HG03039 (cell line): Measurements from ENCODE around the gene LIN9.
"Not testable (repeated sequence)": the region's sequence is repeated elsewhere in the genome, so short reads cannot be mapped to it uniquely, and the experiment has no call there.

Experiments used
- ATAC-seq: cut with Tn5 transposase; IDR thresholded peaks from one replicate; pipeline ENCODE4 v1.9.1; 2021; ENCODE audit warnings: mild to moderate bottlenecking, moderate library complexity; ENCODE audit not compliant: unreplicated experiment

LIN9 gene

GRCh38 chr1:226308723-226309397, at the start of gene LIN9:
LIN9 (minus strand) TSS chr1:226309164; CDS start chr1:226309139, 25 bp downstream.
- peak; percentile 79 for ATAC-seq

- no peak for ATAC-seq
These were observed 48.5 kb upstream of the LIN9 start for GRCh38 chr1:226357416-226357815.

- peak; percentile 45 for ATAC-seq
These were observed 46.9 kb upstream of the LIN9 start for GRCh38 chr1:226355669-226356551.

GRCh38 chr1:226355016-226355415, 46.1 kb upstream of the LIN9 start:
- ATAC-seq, result no peak

GRCh38 chr1:226353698-226354525, 44.9 kb upstream of the LIN9 start:
- no peak for ATAC-seq

GRCh38 chr1:226351709-226352108, 42.7 kb upstream of the LIN9 start:
- no peak for ATAC-seq

GRCh38 chr1:226350519-226350865, 41.5 kb upstream of the LIN9 start:
- no peak for ATAC-seq

- ATAC-seq, result peak; percentile 41
These were observed 41.0 kb upstream of the LIN9 start for GRCh38 chr1:226349801-226350518.

GRCh38 chr1:226349081-226349480, 40.1 kb upstream of the LIN9 start:
- ATAC-seq, result no peak

GRCh38 chr1:226344441-226345259, 35.7 kb upstream of the LIN9 start:
- ATAC-seq, result no peak

GRCh38 chr1:226342656-226343055, 33.7 kb upstream of the LIN9 start:
- ATAC-seq, result no peak

- ATAC-seq, result not testable (repeated sequence)
These were observed 31.1 kb upstream of the LIN9 start for GRCh38 chr1:226340111-226340510.

- no peak for ATAC-seq
These were observed 28.4 kb upstream of the LIN9 start for GRCh38 chr1:226337276-226337875.

- ATAC-seq, result no peak
These were observed 26.7 kb upstream of the LIN9 start for GRCh38 chr1:226335661-226336060.

GRCh38 chr1:226332947-226333346, 24.0 kb upstream of the LIN9 start:
- no peak for ATAC-seq

GRCh38 chr1:226329237-226329636, 20.3 kb upstream of the LIN9 start:
- no peak for ATAC-seq

GRCh38 chr1:226327761-226328162, 18.8 kb upstream of the LIN9 start:
- ATAC-seq, result no peak

- no peak for ATAC-seq
These were observed 16.2 kb upstream of the LIN9 start for GRCh38 chr1:226325178-226325577.

GRCh38 chr1:226324479-226324878, 15.5 kb upstream of the LIN9 start:
- no peak for ATAC-seq
